GM23248 (cell line): Measurements from ENCODE around the gene NRG3. TPM values are rescaled to one million over a fixed set of nuclear protein-coding genes. Genes with fewer than 3 reads are reported as not detected.

ENCODE experiments used
- DNase-seq: peaks from one replicate; pipeline ENCODE4 v3.0.0-alpha.2; 2015
- H2AFZ ChIP-seq: fragments of 200-600 bp; sonication (generic); 2 replicates; pipeline ENCODE4 v1.6.1; 2016; ENCODE audit warnings: antibody characterized with exemption
- H3F3A ChIP-seq: fragments of 200-600 bp; sonication (generic); 2 replicates; pipeline ENCODE4 v1.6.1; 2016; ENCODE audit warnings: mild to moderate bottlenecking, antibody characterized with exemption, mixed run types; ENCODE audit not compliant: insufficient read depth
- H3K27ac ChIP-seq: fragments of 200-600 bp; sonication (generic); 2 replicates; pipeline ENCODE4 v1.5.1; 2016; ENCODE audit warnings: mild to moderate bottlenecking
- H3K27me3 ChIP-seq: fragments of 200-600 bp; sonication (generic); replicated peaks from 2 replicates; pipeline ENCODE4 v1.6.1; 2016; ENCODE audit warnings: mild to moderate bottlenecking; ENCODE audit not compliant: insufficient read depth
- H3K36me3 ChIP-seq: fragments of 200-600 bp; sonication (generic); 2 replicates; pipeline ENCODE4 v1.6.1; 2016; ENCODE audit warnings: low read depth, mild to moderate bottlenecking
- H3K4me1 ChIP-seq: fragments of 200-600 bp; sonication (generic); 2 replicates; pipeline ENCODE4 v1.6.1; 2016; ENCODE audit warnings: mild to moderate bottlenecking; ENCODE audit not compliant: insufficient read depth
- H3K4me2 ChIP-seq: fragments of 200-600 bp; sonication (generic); one replicate; pipeline ENCODE4 v1.6.1; 2016; ENCODE audit warnings: mild to moderate bottlenecking; ENCODE audit not compliant: unreplicated experiment
- H3K4me3 ChIP-seq: fragments of 200-600 bp; sonication (generic); 2 replicates; pipeline ENCODE4 v1.5.1; 2016; ENCODE audit warnings: mild to moderate bottlenecking
- H3K79me2 ChIP-seq: fragments of 200-600 bp; sonication (generic); 2 replicates; pipeline ENCODE4 v1.6.1; 2016; ENCODE audit warnings: mild to moderate bottlenecking; ENCODE audit not compliant: insufficient read depth
- H3K9ac ChIP-seq: fragments of 200-600 bp; sonication (generic); 2 replicates; pipeline ENCODE4 v1.6.1; 2016; ENCODE audit warnings: mild to moderate bottlenecking
- H3K9me2 ChIP-seq: fragments of 200-600 bp; sonication (generic); 2 replicates; pipeline ENCODE4 v1.6.1; 2016; ENCODE audit warnings: mixed run types, mild to moderate bottlenecking, moderate library complexity; ENCODE audit not compliant: insufficient read depth
- H3K9me3 ChIP-seq: fragments of 200-600 bp; sonication (generic); one replicate; pipeline ENCODE4 v1.6.1; 2017; ENCODE audit warnings: low read depth
- H4K20me1 ChIP-seq: fragments of 200-600 bp; sonication (generic); 2 replicates; pipeline ENCODE4 v1.6.0; 2016; ENCODE audit not compliant: insufficient read depth
- EZH2 ChIP-seq: fragments of 200-600 bp; sonication (generic); IDR thresholded peaks from 2 replicates; pipeline ENCODE4 v1.6.1; 2018; ENCODE audit warnings: antibody characterized with exemption, mild to moderate bottlenecking; ENCODE audit not compliant: insufficient read depth, poor library complexity, severe bottlenecking
- EZH2phosphoT487 ChIP-seq: fragments of 200-600 bp; sonication (generic); IDR thresholded peaks from 2 replicates; pipeline ENCODE4 v1.6.1; 2018; ENCODE audit warnings: antibody characterized with exemption, moderate library complexity, mild to moderate bottlenecking, low read depth; ENCODE audit not compliant: insufficient read depth
- WGBS, 2 experiments: methylation state at CpG; one replicate each; pipeline ENCODE4 v1.1.6; 2015 to 2017; ENCODE audit warnings: low lambda C conversion rate in 2 of 2, low coverage in 1 of 2; ENCODE audit errors: missing lambda C conversion rate in 2 of 2; 5-methylcytosine and 5-hydroxymethylcytosine counted together
- in situ Hi-C: fragments of 300-500 bp; cut with MboI; formaldehyde crosslinking; loops from 2 replicates; pipeline ENCODE4 v1.15.0; 2020
- polyA plus RNA-seq: library from polyadenylated mRNA; unstranded; fragments of >200 nt; fragmentation: Nextera tagmentation; extraction: Ambion mirVana; gene quantifications from 2 replicates; pipeline ENCODE4 v1.2.1, GENCODE V29; 2016
- total RNA-seq: library from RNA; depleted of rRNA; stranded (reverse); fragments of >200 nt; shearing (Covaris generic); gene quantifications from 2 replicates; pipeline ENCODE4 v1.2.3, GENCODE V29; 2014

Gene NRG3
- total and polyA plus RNA-seq, 2 experiments from 2014 or later: not detected

GRCh38 chr10:82645221-82645620 lies 770.2 kb downstream of the NRG3 start:
- Histone ChIP-seq H3K27me3 (no peaks in the 10 kb centered on the region), H3K4me2 (no peak overlapping the region), H3K4me3 (no peak overlapping the region), H3K9me3 (no peaks in the 10 kb centered on the region), H4K20me1 (no peaks in the 10 kb centered on the region), H3K27ac (no peak overlapping the region), H3K36me3 (no peaks in the 10 kb centered on the region), H3K79me2 (no peaks in the 10 kb centered on the region), H3K9me2 (no peaks in the 10 kb centered on the region), H2AFZ (no peak overlapping the region), H3F3A (no peaks in the 10 kb centered on the region), H3K9ac (no peak overlapping the region), H3K4me1 (no peaks in the 10 kb centered on the region)
- TF ChIP-seq EZH2 (no peak), EZH2phosphoT487 (no peak)
- DNase-seq: no peak
- in situ Hi-C loops: no loop called here

- Histone ChIP-seq H3K4me2 (no peak overlapping the region), H3K27ac (no peak overlapping the region), H3K4me1 (no peaks in the 10 kb centered on the region), H3K4me3 (no peak overlapping the region), H3K27me3 (no peaks in the 10 kb centered on the region), H4K20me1 (no peaks in the 10 kb centered on the region), H3K79me2 (no peaks in the 10 kb centered on the region), H3F3A (no peaks in the 10 kb centered on the region), H3K9me2 (no peaks in the 10 kb centered on the region), H3K9me3 (no peaks in the 10 kb centered on the region), H3K9ac (no peak overlapping the region), H3K36me3 (no peaks in the 10 kb centered on the region), H2AFZ (no peak overlapping the region)
- TF ChIP-seq EZH2phosphoT487: no peak
- TF ChIP-seq EZH2: no peak
- DNase-seq: no peak
- in situ Hi-C loops: no loop called here
- 43 to 52% methylated on average over 7 of the region's 7 CpGs for WGBS, 2 experiments
Observed at GRCh38 chr10:82653244-82654155, 778.5 kb downstream of the NRG3 start.

- Histone ChIP-seq H3K9me2 (no peaks in the 10 kb centered on the region), H3K4me1 (no peaks in the 10 kb centered on the region), H3K4me2 (no peak overlapping the region), H3K9me3 (no peaks in the 10 kb centered on the region), H3K36me3 (no peaks in the 10 kb centered on the region), H2AFZ (no peak overlapping the region), H3K27ac (no peak overlapping the region), H3F3A (no peaks in the 10 kb centered on the region), H3K79me2 (no peaks in the 10 kb centered on the region), H3K27me3 (no peaks in the 10 kb centered on the region), H3K9ac (no peak overlapping the region), H3K4me3 (no peak overlapping the region), H4K20me1 (no peaks in the 10 kb centered on the region)
- DNase-seq: no peak
- in situ Hi-C loops: no loop called here
- TF ChIP-seq EZH2phosphoT487 (no peak), EZH2 (no peak)
Observed at GRCh38 chr10:82660205-82660604, 785.2 kb downstream of the NRG3 start.

- no peaks in the 10 kb centered on the region for H3K27me3 ChIP-seq
- 0 to 6% methylated on average over 1 of the region's 1 CpG for WGBS, 2 experiments
Observed at GRCh38 chr10:82660986-82661385, 786.0 kb downstream of the NRG3 start.

GRCh38 chr10:82661701-82662100 lies 786.7 kb downstream of the NRG3 start:
- H3K36me3 ChIP-seq: no peaks in the 10 kb centered on the region
- H3K79me2 ChIP-seq: no peaks in the 10 kb centered on the region
- H3K4me1 ChIP-seq: no peaks in the 10 kb centered on the region
- TF ChIP-seq EZH2phosphoT487: no peak
- TF ChIP-seq EZH2: no peak
- H3K9me2 ChIP-seq: no peaks in the 10 kb centered on the region
- WGBS, 2 experiments: 17 to 21% methylated on average over 5 of the region's 5 CpGs
- H3K9ac ChIP-seq: no peak overlapping the region
- DNase-seq: no peak
- H3K9me3 ChIP-seq: no peaks in the 10 kb centered on the region
- no peaks in the 10 kb centered on the region for H3K27me3 ChIP-seq
- no peak overlapping the region for H3K27ac ChIP-seq
- no peaks in the 10 kb centered on the region for H4K20me1 ChIP-seq
- in situ Hi-C loops: no loop called here
- H3F3A ChIP-seq: no peaks in the 10 kb centered on the region
- no peak overlapping the region for H3K4me2 ChIP-seq
- no peak overlapping the region for H2AFZ ChIP-seq
- no peak overlapping the region for H3K4me3 ChIP-seq

More at GRCh38 chr10:82660986-82661385, 786.0 kb downstream of the NRG3 start:
- Histone ChIP-seq H3K36me3 (no peaks in the 10 kb centered on the region), H3K4me1 (no peaks in the 10 kb centered on the region), H3F3A (no peaks in the 10 kb centered on the region), H2AFZ (no peak overlapping the region), H3K9ac (no peak overlapping the region), H3K79me2 (no peaks in the 10 kb centered on the region), H4K20me1 (no peaks in the 10 kb centered on the region), H3K9me3 (no peaks in the 10 kb centered on the region), H3K9me2 (no peaks in the 10 kb centered on the region), H3K4me2 (no peak overlapping the region), H3K4me3 (no peak overlapping the region), H3K27ac (no peak overlapping the region)
- TF ChIP-seq EZH2phosphoT487: no peak
- no peak for TF ChIP-seq EZH2
- no peak for DNase-seq
- in situ Hi-C loops: no loop called here
